Measurements from ENCODE around the gene EAPP. TPM values are rescaled to one million over a fixed set of nuclear protein-coding genes. Genes with fewer than 3 reads are reported as not detected.

EAPP gene
- total and polyA plus RNA-seq, 10 of the 15 experiments (the other 5 are each of a cell fraction or from before 2014, with no cell fraction given): 23.5 to 94.6 (median 44.7) TPM

GRCh38 chr14:34470319-34470718 is 69.2 kb downstream of the EAPP start:
- no peak for FAIRE-seq
- intact Hi-C loops (cut with micrococcal nuclease; ENCODE audit: unreplicated experiment): no loop called here
- in situ Hi-C loops (cut with MboI): no loop called here
- ChIA-PET RAD21 (ENCODE audit: unreplicated experiment) (no interaction called here), CTCF (no interaction called here), POLR2A (interaction anchor here (0.5 kb wide), 1 partner anchor 27 kb away, joined by 5 read pairs; no protein-coding TSS in a partner anchor), SMC1A (ENCODE audit: uncharacterized antibody, unreplicated experiment) (no interaction called here)
- Histone ChIP-seq H3K27me3 (replicated peaks in 1 of 2; ENCODE audit: control insufficient read depth in 2 of 2, insufficient read depth in 2 of 2, low read length in 1 of 2) (no peaks in the 10 kb centered on the region; a peak in 1 of 4 replicates), H3K4me3 (no peak overlapping the region), H3K36me3 (ENCODE audit: control insufficient read depth in 2 of 2, insufficient read depth in 2 of 2, low read length in 1 of 2) (no peaks in the 10 kb centered on the region), H4K20me1 (ENCODE audit: control insufficient read depth, insufficient read depth) (no peaks in the 10 kb centered on the region), H2AFZ (ENCODE audit: control insufficient read depth, low read depth, low read length) (no peak overlapping the region; the same call in 1 of the 2 replicates), H3K4me1 (ENCODE audit: control insufficient read depth, insufficient read depth, low read length) (no peaks in the 10 kb centered on the region), H3K27ac (ENCODE audit: control insufficient read depth, insufficient read depth) (no peak overlapping the region), H3K4me2 (ENCODE audit: control insufficient read depth, insufficient read depth) (no peak overlapping the region), H3K9me3 (replicated peaks; ENCODE audit: control insufficient read depth, insufficient read depth, low read length) (no peaks in the 10 kb centered on the region), H3K9ac (ENCODE audit: control insufficient read depth, insufficient read depth, low read length) (no peak overlapping the region), H3K79me2 (ENCODE audit: control insufficient read depth, insufficient read depth, low read length) (no peaks in the 10 kb centered on the region)
- TF ChIP-seq, protein P1, sequence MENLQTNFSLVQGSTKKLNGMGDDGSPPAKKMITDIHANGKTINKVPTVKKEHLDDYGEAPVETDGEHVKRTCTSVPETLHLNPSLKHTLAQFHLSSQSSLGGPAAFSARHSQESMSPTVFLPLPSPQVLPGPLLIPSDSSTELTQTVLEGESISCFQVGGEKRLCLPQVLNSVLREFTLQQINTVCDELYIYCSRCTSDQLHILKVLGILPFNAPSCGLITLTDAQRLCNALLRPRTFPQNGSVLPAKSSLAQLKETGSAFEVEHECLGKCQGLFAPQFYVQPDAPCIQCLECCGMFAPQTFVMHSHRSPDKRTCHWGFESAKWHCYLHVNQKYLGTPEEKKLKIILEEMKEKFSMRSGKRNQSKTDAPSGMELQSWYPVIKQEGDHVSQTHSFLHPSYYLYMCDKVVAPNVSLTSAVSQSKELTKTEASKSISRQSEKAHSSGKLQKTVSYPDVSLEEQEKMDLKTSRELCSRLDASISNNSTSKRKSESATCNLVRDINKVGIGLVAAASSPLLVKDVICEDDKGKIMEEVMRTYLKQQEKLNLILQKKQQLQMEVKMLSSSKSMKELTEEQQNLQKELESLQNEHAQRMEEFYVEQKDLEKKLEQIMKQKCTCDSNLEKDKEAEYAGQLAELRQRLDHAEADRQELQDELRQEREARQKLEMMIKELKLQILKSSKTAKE (IDR thresholded peaks at IDR 0.05; ENCODE audit: low read depth, poor library complexity, severe bottlenecking): no peak
- TF ChIP-seq JUND (IDR thresholded peaks at IDR 0.05; ENCODE audit: low read depth, low read length): no peak
- no peak for TF ChIP-seq MAX (IDR thresholded peaks at IDR 0.05; ENCODE audit: low read depth, low read length)
- no peak for TF ChIP-seq FOXM1 (IDR thresholded peaks at IDR 0.05; ENCODE audit: low read depth, low read length)
- no peak for TF ChIP-seq ZBTB40 (IDR thresholded peaks at IDR 0.05; ENCODE audit: borderline replicate concordance)
- TF ChIP-seq CTCF (IDR thresholded peaks at IDR 0.05 in 2 of 3, conservative IDR thresholded peaks at IDR 0.05 in 1 of 3; ENCODE audit: control insufficient read depth in 2 of 3, extremely low read depth in 1 of 3, insufficient read depth in 1 of 3, low read depth in 3 of 3, low read length in 3 of 3): no peak
- TF ChIP-seq, protein P2, sequence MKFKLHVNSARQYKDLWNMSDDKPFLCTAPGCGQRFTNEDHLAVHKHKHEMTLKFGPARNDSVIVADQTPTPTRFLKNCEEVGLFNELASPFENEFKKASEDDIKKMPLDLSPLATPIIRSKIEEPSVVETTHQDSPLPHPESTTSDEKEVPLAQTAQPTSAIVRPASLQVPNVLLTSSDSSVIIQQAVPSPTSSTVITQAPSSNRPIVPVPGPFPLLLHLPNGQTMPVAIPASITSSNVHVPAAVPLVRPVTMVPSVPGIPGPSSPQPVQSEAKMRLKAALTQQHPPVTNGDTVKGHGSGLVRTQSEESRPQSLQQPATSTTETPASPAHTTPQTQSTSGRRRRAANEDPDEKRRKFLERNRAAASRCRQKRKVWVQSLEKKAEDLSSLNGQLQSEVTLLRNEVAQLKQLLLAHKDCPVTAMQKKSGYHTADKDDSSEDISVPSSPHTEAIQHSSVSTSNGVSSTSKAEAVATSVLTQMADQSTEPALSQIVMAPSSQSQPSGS (IDR thresholded peaks at IDR 0.05; ENCODE audit: low read length): no peak
- no peak for TF ChIP-seq RFX5 (IDR thresholded peaks at IDR 0.05; ENCODE audit: low read depth, low read length)
- TF ChIP-seq KLF5 (IDR thresholded peaks at IDR 0.05; ENCODE audit: partially characterized antibody): no peak
- TF ChIP-seq NKRF (conservative IDR thresholded peaks at IDR 0.05): no peak
- TF ChIP-seq IRF4 (IDR thresholded peaks at IDR 0.05; ENCODE audit: low read depth, low read length): no peak
- TF ChIP-seq PAX5 (IDR thresholded peaks at IDR 0.05; ENCODE audit: borderline replicate concordance, low read depth, low read length): no peak
- no peak for DNase-seq (ENCODE audit: low read depth, low spot score)
- peak; percentile 40; the same call in 2 of the 3 replicates for ATAC-seq
- BruUV-seq (replicated peaks): no TSS peak
